K562 (cell line): ENCODE results near the gene CDKN1C. TPM values are rescaled to one million over a fixed set of nuclear protein-coding genes. Genes with fewer than 3 reads are reported as not detected.

ENCODE experiments used
- ARID1B ChIP-seq: fragments of 450-650 bp; IDR thresholded peaks from 2 replicates; pipeline ENCODE4 v1.6.1; 2016; ENCODE audit warnings: antibody characterized with exemption, mild to moderate bottlenecking, inconsistent platforms
- CBX8 ChIP-seq: fragments of 200-600 bp; sonication (generic); IDR thresholded peaks from 2 replicates; pipeline ENCODE4 v1.6.1; 2012; ENCODE audit warnings: borderline replicate concordance, mixed run types, low read depth, mild to moderate bottlenecking, moderate library complexity, mixed read lengths, low read length, control low read depth, inconsistent platforms; ENCODE audit not compliant: poor library complexity, severe bottlenecking; ENCODE audit errors: extremely low read depth
- CHCHD3 ChIP-seq: fragments of 250-450 bp; sonication (Bioruptor Pico); IDR thresholded peaks from 2 replicates; pipeline ENCODE4 v2.1.2; 2022; ENCODE audit warnings: mild to moderate bottlenecking
- CHD2 ChIP-seq: IDR thresholded peaks from 2 replicates; pipeline ENCODE4 v1.6.1; 2011; ENCODE audit warnings: low read depth, low read length
- CXXC5 ChIP-seq: fragments of 250-450 bp; sonication (Bioruptor Pico); IDR thresholded peaks from 2 replicates; pipeline ENCODE4 v1.8.0; 2022; ENCODE audit warnings: inconsistent platforms, mild to moderate bottlenecking, moderate library complexity
- DPF2 ChIP-seq: fragments of 450-650 bp; IDR thresholded peaks from 2 replicates; pipeline ENCODE4 v1.6.1; 2016
- MGA ChIP-seq: fragments of 450-650 bp; IDR thresholded peaks from 2 replicates; pipeline ENCODE4 v1.6.1; 2016; ENCODE audit warnings: mild to moderate bottlenecking, moderate library complexity
- NFE2L1 ChIP-seq: fragments of 450-650 bp; IDR thresholded peaks from 2 replicates; pipeline ENCODE4 v1.6.1; 2016; ENCODE audit warnings: missing genetic modification characterization, low read depth, mild to moderate bottlenecking, missing compliant biosample characterization, moderate library complexity, borderline replicate concordance
- POU5F1 ChIP-seq: fragments of 150-350 bp; IDR thresholded peaks from 2 replicates; pipeline ENCODE4 v1.6.1; 2014; ENCODE audit warnings: borderline replicate concordance, low read length, low read depth, mild to moderate bottlenecking; ENCODE audit not compliant: partially characterized antibody
- PTRF ChIP-seq: fragments of 450-650 bp; IDR thresholded peaks from 2 replicates; pipeline ENCODE4 v1.6.1; 2016; ENCODE audit warnings: mild to moderate bottlenecking, missing genetic modification characterization, missing compliant biosample characterization
- RBBP5 ChIP-seq: fragments of 200-600 bp; sonication (generic); IDR thresholded peaks from 2 replicates; pipeline ENCODE4 v1.6.1; 2012; ENCODE audit warnings: borderline replicate concordance, mild to moderate bottlenecking, low read length, control low read depth, inconsistent platforms; ENCODE audit not compliant: insufficient read depth, poor library complexity, severe bottlenecking
- ZNF133 ChIP-seq: fragments of 250-450 bp; sonication (Bioruptor Pico); IDR thresholded peaks from 2 replicates; pipeline ENCODE4 v1.4.0; 2020; ENCODE audit warnings: mild to moderate bottlenecking
- ZNF280B ChIP-seq: fragments of 250-450 bp; sonication (Bioruptor Pico); IDR thresholded peaks from 2 replicates; pipeline ENCODE4 v1.5.1; 2021; ENCODE audit warnings: mild to moderate bottlenecking
- ZNF764 ChIP-seq: fragments of 250-450 bp; sonication (Bioruptor Pico); IDR thresholded peaks from 2 replicates; pipeline ENCODE4 v1.4.0; 2020; ENCODE audit warnings: low read depth, mild to moderate bottlenecking, moderate library complexity
- polyA plus RNA-seq, 8 experiments: library from polyadenylated mRNA; depleted of rRNA in 4 of 8; stranded (reverse) in 5 of 8; unstranded in 3 of 8; fragments of >200 nt; fragmentation: Nextera tagmentation in 2 of 8; fragmentation: Illumina TruSeq in 1 of 8; extraction: Ambion mirVana in 2 of 8; extraction: Trizol in 1 of 8; gene quantifications; 2 replicates each; pipeline versions ENCODE4 v1.2.1 to v1.2.3, GENCODE V29; 2011 to 2014; ENCODE audit warnings: inconsistent platforms in 1 of 8, missing spikeins in 1 of 8
- total RNA-seq, 7 experiments: library from RNA; depleted of rRNA in 6 of 7; stranded (reverse); fragments of >200 nt in 6 of 7; fragmentation: Illumina TruSeq in 2 of 7; extraction: Trizol in 2 of 7; gene quantifications; 2 replicates each; pipeline versions ENCODE4 v1.2.1 to v1.2.3, GENCODE V29; 2011 to 2021; ENCODE audit warnings: low replicate concordance in 1 of 7

The CDKN1C gene
- total and polyA plus RNA-seq, 9 of the 15 experiments (the other 6 are each of a cell fraction or from before 2014, with no cell fraction given), result 2.8 to 21.1 (median 9.3) TPM

GRCh38 chr11:2867722-2868505 is 17.7 kb downstream of the CDKN1C start (continued):
- TF ChIP-seq MGA (peak; percentile 43), RBBP5 (no peak), ARID1B (peak; percentile 88), ZNF280B (CRISPR knock-in tag) (no peak), CHCHD3 (no peak), ZNF764 (CRISPR knock-in tag) (no peak), CXXC5 (CRISPR knock-in tag) (peak; percentile 64), PTRF (tag) (no peak), POU5F1 (no peak), CBX8 (no peak), NFE2L1 (tag) (no peak), DPF2 (peak; percentile 67), ZNF133 (CRISPR knock-in tag) (no peak), CHD2 (no peak)
